HG03457 (cell line): ENCODE results near the gene NCOA5.
A peak's percentile ranks its signal among the peaks of the same experiment; 100 is the strongest.

Experiments
- ATAC-seq: cut with Tn5 transposase; IDR thresholded peaks from one replicate; pipeline ENCODE4 v1.9.1; 2021; ENCODE audit warnings: moderate number of reproducible peaks; ENCODE audit not compliant: unreplicated experiment

Gene NCOA5

GRCh38 chr20:46089417-46090388 is at the start of gene NCOA5:
Gene NCOA5 (minus strand): TSS chr20:46089962. CDS start chr20:46079424, 10,538 bp downstream.
- peak; percentile 62 for ATAC-seq

- ATAC-seq, result no peak
Observed at GRCh38 chr20:46139266-46139889, 49.6 kb upstream of the NCOA5 start.

- ATAC-seq, result no peak
Observed at GRCh38 chr20:46137816-46138215, 48.1 kb upstream of the NCOA5 start.

- no peak for ATAC-seq
Observed at GRCh38 chr20:46135856-46136633, 46.3 kb upstream of the NCOA5 start.

- no peak for ATAC-seq
Observed at GRCh38 chr20:46134716-46135115, 45.0 kb upstream of the NCOA5 start.

GRCh38 chr20:46133886-46134654 is 44.3 kb upstream of the NCOA5 start:
- ATAC-seq, result no peak

- no peak for ATAC-seq
Observed at GRCh38 chr20:46132705-46133120, 43.0 kb upstream of the NCOA5 start.

GRCh38 chr20:46131396-46131795 is 41.6 kb upstream of the NCOA5 start:
- no peak for ATAC-seq

- no peak for ATAC-seq
Observed at GRCh38 chr20:46130534-46130933, 40.8 kb upstream of the NCOA5 start.

- no peak for ATAC-seq
Observed at GRCh38 chr20:46129955-46130481, 40.3 kb upstream of the NCOA5 start.

- ATAC-seq, result no peak
Observed at GRCh38 chr20:46128310-46129151, 38.8 kb upstream of the NCOA5 start.

- no peak for ATAC-seq
Observed at GRCh38 chr20:46127396-46128010, 37.7 kb upstream of the NCOA5 start.

GRCh38 chr20:46126440-46127056 is 36.8 kb upstream of the NCOA5 start:
- ATAC-seq, result no peak

- ATAC-seq, result no peak
Observed at GRCh38 chr20:46123482-46124245, 33.9 kb upstream of the NCOA5 start.

GRCh38 chr20:46122516-46123481 is 33.0 kb upstream of the NCOA5 start:
- ATAC-seq, result no peak

- no peak for ATAC-seq
Observed at GRCh38 chr20:46122071-46122470, 32.3 kb upstream of the NCOA5 start.
